GM19372 (cell line): Measurements from ENCODE around the gene SAPCD2.
A peak's percentile ranks its signal among the peaks of the same experiment; 100 is the strongest.
"Not testable (repeated sequence)": the region's sequence is repeated elsewhere in the genome, so short reads cannot be mapped to it uniquely, and the experiment has no call there.

Experiments
- ATAC-seq: cut with Tn5 transposase; IDR thresholded peaks from one replicate; pipeline ENCODE4 v1.9.1; 2021; ENCODE audit warnings: mild to moderate bottlenecking, low read depth, moderate library complexity; ENCODE audit not compliant: unreplicated experiment

Gene SAPCD2

GRCh38 chr9:137034039-137034708 is 36.2 kb downstream of the SAPCD2 start:
- ATAC-seq = no peak

GRCh38 chr9:137033481-137033880 is 36.9 kb downstream of the SAPCD2 start:
- not testable (repeated sequence) for ATAC-seq

GRCh38 chr9:137032858-137033257 is 37.5 kb downstream of the SAPCD2 start:
- no peak for ATAC-seq

GRCh38 chr9:137031904-137032640 is 38.3 kb downstream of the SAPCD2 start, which contains the start of gene FUT7:
Gene FUT7, minus strand, starts transcription at chr9:137032088. Its CDS starts 97 bp downstream, at chr9:137031991.
- ATAC-seq = no peak

- ATAC-seq = no peak
Measured at GRCh38 chr9:137030538-137031527, 39.5 kb downstream of the SAPCD2 start.

- ATAC-seq = no peak
Measured at GRCh38 chr9:137030006-137030405, 40.4 kb downstream of the SAPCD2 start.

- no peak for ATAC-seq
Measured at GRCh38 chr9:137029058-137029936, 41.1 kb downstream of the SAPCD2 start.

- ATAC-seq = peak; percentile 62
Measured at GRCh38 chr9:137028263-137029057, 41.9 kb downstream of the SAPCD2 start.

GRCh38 chr9:137027369-137028262 is 42.7 kb downstream of the SAPCD2 start, which contains the start of gene ABCA2:
Gene ABCA2, minus strand, starts transcription at chr9:137028237. Its CDS starts 97 bp downstream, at chr9:137028140.
- peak; percentile 3 for ATAC-seq

- ATAC-seq = no peak
Measured at GRCh38 chr9:137026828-137027227, 43.5 kb downstream of the SAPCD2 start.

GRCh38 chr9:137026384-137026783 is 44.0 kb downstream of the SAPCD2 start:
- no peak for ATAC-seq

GRCh38 chr9:137025517-137025966 is 44.8 kb downstream of the SAPCD2 start:
- no peak for ATAC-seq

- ATAC-seq = no peak
Measured at GRCh38 chr9:137023583-137023991, 46.8 kb downstream of the SAPCD2 start.

GRCh38 chr9:137023157-137023556 is 47.2 kb downstream of the SAPCD2 start:
- ATAC-seq = no peak

- no peak for ATAC-seq
Measured at GRCh38 chr9:137022662-137023008, 47.7 kb downstream of the SAPCD2 start.

GRCh38 chr9:137021979-137022661 is 48.2 kb downstream of the SAPCD2 start:
- ATAC-seq = no peak

- ATAC-seq = no peak
Measured at GRCh38 chr9:137021568-137021978, 48.8 kb downstream of the SAPCD2 start.
